ENCODE results near the gene GPRC5B. TPM values are rescaled to one million over a fixed set of nuclear protein-coding genes. Genes with fewer than 3 reads are reported as not detected.

The GPRC5B gene
- total and polyA plus RNA-seq, 4 donors: 6.8 to 21.2 (median 9.5) TPM

- ATAC-seq (ENCODE audit: insufficient read depth, low FRiP score) (no peak), DNase-seq (no peak)
- Histone ChIP-seq H3K27ac (ENCODE audit: low read depth in 1 of 2, low read length in 1 of 2) (no peak overlapping the region), H3K36me3 (ENCODE audit: control insufficient read depth in 4 of 4, insufficient read depth in 4 of 4, low read length in 4 of 4) (no peaks in the 10 kb centered on the region), H3K27me3 (ENCODE audit: control insufficient read depth in 3 of 3, insufficient read depth in 3 of 3, low read length in 2 of 3) (no peaks in the 10 kb centered on the region), H3K4me3 (no peak overlapping the region), H3K4me1 (ENCODE audit: control insufficient read depth in 5 of 5, insufficient read depth in 5 of 5, low read length in 5 of 5) (no peaks in the 10 kb centered on the region), H3K9me3 (ENCODE audit: control insufficient read depth in 4 of 4, insufficient read depth in 3 of 4, low read length in 3 of 4) (peaks cover 0 to 2% (median 0%) of the 10 kb centered on the region in 4 donors), H3K9ac (ENCODE audit: insufficient read depth in 1 of 2, low read length in 2 of 2) (no peak overlapping the region)
- WGBS, 2 donors: 77 to 85% methylated on average over 7 of the region's 7 CpGs
- TF ChIP-seq, protein P1, sequence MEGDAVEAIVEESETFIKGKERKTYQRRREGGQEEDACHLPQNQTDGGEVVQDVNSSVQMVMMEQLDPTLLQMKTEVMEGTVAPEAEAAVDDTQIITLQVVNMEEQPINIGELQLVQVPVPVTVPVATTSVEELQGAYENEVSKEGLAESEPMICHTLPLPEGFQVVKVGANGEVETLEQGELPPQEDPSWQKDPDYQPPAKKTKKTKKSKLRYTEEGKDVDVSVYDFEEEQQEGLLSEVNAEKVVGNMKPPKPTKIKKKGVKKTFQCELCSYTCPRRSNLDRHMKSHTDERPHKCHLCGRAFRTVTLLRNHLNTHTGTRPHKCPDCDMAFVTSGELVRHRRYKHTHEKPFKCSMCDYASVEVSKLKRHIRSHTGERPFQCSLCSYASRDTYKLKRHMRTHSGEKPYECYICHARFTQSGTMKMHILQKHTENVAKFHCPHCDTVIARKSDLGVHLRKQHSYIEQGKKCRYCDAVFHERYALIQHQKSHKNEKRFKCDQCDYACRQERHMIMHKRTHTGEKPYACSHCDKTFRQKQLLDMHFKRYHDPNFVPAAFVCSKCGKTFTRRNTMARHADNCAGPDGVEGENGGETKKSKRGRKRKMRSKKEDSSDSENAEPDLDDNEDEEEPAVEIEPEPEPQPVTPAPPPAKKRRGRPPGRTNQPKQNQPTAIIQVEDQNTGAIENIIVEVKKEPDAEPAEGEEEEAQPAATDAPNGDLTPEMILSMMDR (IDR thresholded peaks at IDR 0.05; ENCODE audit: control extremely low read depth, extremely low read depth): no peak
Observed at GRCh38 chr16:19901164-19901563, 16.5 kb upstream of the GPRC5B start.

DNA sequence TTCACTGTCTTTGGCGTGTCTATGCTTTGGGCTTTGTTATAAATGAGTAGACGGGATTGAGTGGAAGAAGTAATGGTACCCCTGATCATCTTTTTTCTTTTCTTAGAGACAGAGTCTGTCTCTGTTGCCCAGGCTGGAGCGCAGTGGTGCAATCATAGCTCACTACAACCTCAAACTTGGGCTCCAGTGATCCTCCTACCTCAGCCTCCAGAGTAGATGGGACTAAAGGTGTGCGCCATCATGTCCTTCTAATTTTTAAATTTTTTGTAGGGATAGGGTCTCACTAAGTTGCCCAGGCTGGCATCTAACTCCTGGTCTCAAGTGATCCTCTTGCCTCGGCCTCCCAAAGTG, 14.9 kb upstream of the GPRC5B start:
- no peak for DNase-seq

DNA sequence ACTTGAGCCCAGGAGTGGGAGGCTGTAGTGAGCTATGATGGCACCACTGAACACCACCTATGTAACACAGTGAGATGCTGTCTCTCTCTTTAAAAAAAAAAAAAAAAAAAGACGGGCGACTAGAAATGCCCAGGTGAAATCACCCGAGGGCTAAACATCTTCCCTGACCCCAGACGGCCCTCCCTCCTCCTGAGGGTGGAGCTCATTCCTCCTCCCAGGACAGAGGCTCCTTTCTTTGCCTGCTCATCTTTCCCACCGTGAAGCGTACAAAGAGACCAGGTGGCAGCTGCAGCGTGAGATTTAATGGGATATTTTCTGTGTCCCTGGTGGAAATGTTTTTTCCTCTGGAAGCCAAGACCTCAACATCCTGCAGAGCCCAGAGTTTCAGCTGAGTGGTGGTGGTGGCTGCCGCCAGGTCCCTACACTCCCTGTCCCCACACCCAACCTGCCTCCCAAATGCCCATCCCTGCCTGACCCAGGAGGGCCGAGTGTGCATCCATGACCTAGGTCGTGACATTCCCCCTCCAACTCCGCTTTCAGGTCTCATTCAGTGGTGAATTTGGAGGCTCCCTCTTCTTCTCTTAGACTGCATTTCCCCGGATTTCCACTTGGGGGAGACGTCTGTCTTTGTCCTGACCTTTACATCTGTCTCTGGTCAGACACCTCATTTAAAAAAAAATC, 14.4 kb upstream of the GPRC5B start:
- DNase-seq (peak in 2 of 3 donors; percentile 52 to 55), ATAC-seq (ENCODE audit: insufficient read depth, low FRiP score) (no peak)
- TF ChIP-seq, protein P1 (IDR thresholded peaks at IDR 0.05; ENCODE audit: control extremely low read depth, extremely low read depth): peak; percentile 56
- Histone ChIP-seq H3K4me3 (no peak overlapping the region), H3K27ac (ENCODE audit: low read depth in 1 of 2, low read length in 1 of 2) (no peak overlapping the region), H3K27me3 (ENCODE audit: control insufficient read depth in 3 of 3, insufficient read depth in 3 of 3, low read length in 2 of 3) (no peaks in the 10 kb centered on the region), H3K9me3 (ENCODE audit: control insufficient read depth in 4 of 4, insufficient read depth in 3 of 4, low read length in 3 of 4) (peaks cover 0 to 2% (median 0%) of the 10 kb centered on the region in 4 donors), H3K36me3 (ENCODE audit: control insufficient read depth in 4 of 4, insufficient read depth in 4 of 4, low read length in 4 of 4) (no peaks in the 10 kb centered on the region), H3K9ac (ENCODE audit: insufficient read depth in 1 of 2, low read length in 2 of 2) (no peak overlapping the region), H3K4me1 (ENCODE audit: control insufficient read depth in 5 of 5, insufficient read depth in 5 of 5, low read length in 5 of 5) (no peaks in the 10 kb centered on the region)
- whole genome bisulfite sequencing, 2 donors: 16 to 19% methylated on average over 13 of the region's 13 CpGs

More for the DNA sequence above, 14.9 kb upstream of the GPRC5B start:
- Histone ChIP-seq H3K9me3 (ENCODE audit: control insufficient read depth in 4 of 4, insufficient read depth in 3 of 4, low read length in 3 of 4) (peaks cover 0 to 2% (median 0%) of the 10 kb centered on the region in 4 donors), H3K27me3 (ENCODE audit: control insufficient read depth in 3 of 3, insufficient read depth in 3 of 3, low read length in 2 of 3) (no peaks in the 10 kb centered on the region), H3K27ac (ENCODE audit: low read depth in 1 of 2, low read length in 1 of 2) (no peak overlapping the region), H3K9ac (ENCODE audit: insufficient read depth in 1 of 2, low read length in 2 of 2) (no peak overlapping the region), H3K4me3 (no peak overlapping the region), H3K36me3 (ENCODE audit: control insufficient read depth in 4 of 4, insufficient read depth in 4 of 4, low read length in 4 of 4) (no peaks in the 10 kb centered on the region), H3K4me1 (ENCODE audit: control insufficient read depth in 5 of 5, insufficient read depth in 5 of 5, low read length in 5 of 5) (no peaks in the 10 kb centered on the region)
- 58 to 62% methylated on average over 5 of the region's 5 CpGs for WGBS, 2 donors
- ATAC-seq (ENCODE audit: insufficient read depth, low FRiP score): no peak
- TF ChIP-seq, protein P1 (IDR thresholded peaks at IDR 0.05; ENCODE audit: control extremely low read depth, extremely low read depth): no peak

- no peak overlapping the region for H3K27ac ChIP-seq (ENCODE audit: low read depth in 1 of 2, low read length in 1 of 2)
- no peaks in the 10 kb centered on the region for H3K27me3 ChIP-seq (ENCODE audit: control insufficient read depth in 3 of 3, insufficient read depth in 3 of 3, low read length in 2 of 3)
- WGBS, 2 donors: 55 to 67% methylated on average over 5 of the region's 5 CpGs
- DNase-seq (no peak), ATAC-seq (ENCODE audit: insufficient read depth, low FRiP score) (no peak)
- H3K9me3 ChIP-seq (ENCODE audit: control insufficient read depth in 4 of 4, insufficient read depth in 3 of 4, low read length in 3 of 4): peaks cover 0 to 2% (median 0%) of the 10 kb centered on the region in 4 donors
- TF ChIP-seq, protein P1 (IDR thresholded peaks at IDR 0.05; ENCODE audit: control extremely low read depth, extremely low read depth): no peak
- no peaks in the 10 kb centered on the region for H3K4me1 ChIP-seq (ENCODE audit: control insufficient read depth in 5 of 5, insufficient read depth in 5 of 5, low read length in 5 of 5)
- H3K4me3 ChIP-seq: no peak overlapping the region
- no peak overlapping the region for H3K9ac ChIP-seq (ENCODE audit: insufficient read depth in 1 of 2, low read length in 2 of 2)
- no peaks in the 10 kb centered on the region for H3K36me3 ChIP-seq (ENCODE audit: control insufficient read depth in 4 of 4, insufficient read depth in 4 of 4, low read length in 4 of 4)
Observed at GRCh38 chr16:19898166-19898565, 13.5 kb upstream of the GPRC5B start.

Data from lung (tissue), 12 donors.